ENCODE data around the gene RRBP1.

Gene RRBP1

DNA sequence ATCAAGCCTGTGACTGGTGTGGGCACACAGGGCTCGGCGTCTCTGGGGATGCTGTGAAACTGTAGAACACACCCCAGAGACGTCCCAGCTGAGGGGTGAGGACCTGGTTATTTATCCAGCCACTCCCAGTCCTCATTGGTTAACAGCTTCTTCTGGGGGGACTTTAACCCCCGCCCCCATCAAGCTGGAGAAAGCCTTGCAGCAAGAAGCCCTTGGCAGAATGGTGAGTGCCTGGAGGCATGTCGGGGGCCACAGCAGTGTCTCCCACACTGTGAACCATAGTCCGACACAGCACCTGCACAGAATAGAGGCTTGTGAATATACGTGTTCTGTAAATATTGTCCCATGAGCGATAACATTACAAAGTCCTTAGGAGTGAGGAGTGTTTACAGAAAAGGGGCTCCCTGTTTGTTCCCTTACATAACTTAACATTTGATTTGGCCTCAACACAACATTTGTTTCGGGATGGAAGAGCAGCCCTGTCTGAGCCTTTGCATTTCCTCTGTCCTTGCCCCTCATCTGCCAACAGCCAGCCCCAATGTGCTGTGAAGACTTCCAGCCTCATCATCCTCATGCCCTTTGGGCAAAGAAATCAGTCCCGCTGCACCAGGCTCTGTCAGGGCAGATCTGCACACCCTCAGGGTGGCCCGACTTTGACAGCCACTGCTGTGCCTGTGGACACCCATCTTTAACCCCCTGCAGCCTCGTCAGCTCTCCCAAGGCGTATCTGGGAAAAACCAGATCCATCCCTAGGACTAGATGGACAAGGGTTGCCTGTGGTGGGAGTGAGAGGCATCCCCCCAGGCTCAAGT, 2.2 kb upstream of the RRBP1 start:
- TF ChIP-seq, protein P1, sequence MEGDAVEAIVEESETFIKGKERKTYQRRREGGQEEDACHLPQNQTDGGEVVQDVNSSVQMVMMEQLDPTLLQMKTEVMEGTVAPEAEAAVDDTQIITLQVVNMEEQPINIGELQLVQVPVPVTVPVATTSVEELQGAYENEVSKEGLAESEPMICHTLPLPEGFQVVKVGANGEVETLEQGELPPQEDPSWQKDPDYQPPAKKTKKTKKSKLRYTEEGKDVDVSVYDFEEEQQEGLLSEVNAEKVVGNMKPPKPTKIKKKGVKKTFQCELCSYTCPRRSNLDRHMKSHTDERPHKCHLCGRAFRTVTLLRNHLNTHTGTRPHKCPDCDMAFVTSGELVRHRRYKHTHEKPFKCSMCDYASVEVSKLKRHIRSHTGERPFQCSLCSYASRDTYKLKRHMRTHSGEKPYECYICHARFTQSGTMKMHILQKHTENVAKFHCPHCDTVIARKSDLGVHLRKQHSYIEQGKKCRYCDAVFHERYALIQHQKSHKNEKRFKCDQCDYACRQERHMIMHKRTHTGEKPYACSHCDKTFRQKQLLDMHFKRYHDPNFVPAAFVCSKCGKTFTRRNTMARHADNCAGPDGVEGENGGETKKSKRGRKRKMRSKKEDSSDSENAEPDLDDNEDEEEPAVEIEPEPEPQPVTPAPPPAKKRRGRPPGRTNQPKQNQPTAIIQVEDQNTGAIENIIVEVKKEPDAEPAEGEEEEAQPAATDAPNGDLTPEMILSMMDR (IDR thresholded peaks at IDR 0.05): no peak

DNA sequence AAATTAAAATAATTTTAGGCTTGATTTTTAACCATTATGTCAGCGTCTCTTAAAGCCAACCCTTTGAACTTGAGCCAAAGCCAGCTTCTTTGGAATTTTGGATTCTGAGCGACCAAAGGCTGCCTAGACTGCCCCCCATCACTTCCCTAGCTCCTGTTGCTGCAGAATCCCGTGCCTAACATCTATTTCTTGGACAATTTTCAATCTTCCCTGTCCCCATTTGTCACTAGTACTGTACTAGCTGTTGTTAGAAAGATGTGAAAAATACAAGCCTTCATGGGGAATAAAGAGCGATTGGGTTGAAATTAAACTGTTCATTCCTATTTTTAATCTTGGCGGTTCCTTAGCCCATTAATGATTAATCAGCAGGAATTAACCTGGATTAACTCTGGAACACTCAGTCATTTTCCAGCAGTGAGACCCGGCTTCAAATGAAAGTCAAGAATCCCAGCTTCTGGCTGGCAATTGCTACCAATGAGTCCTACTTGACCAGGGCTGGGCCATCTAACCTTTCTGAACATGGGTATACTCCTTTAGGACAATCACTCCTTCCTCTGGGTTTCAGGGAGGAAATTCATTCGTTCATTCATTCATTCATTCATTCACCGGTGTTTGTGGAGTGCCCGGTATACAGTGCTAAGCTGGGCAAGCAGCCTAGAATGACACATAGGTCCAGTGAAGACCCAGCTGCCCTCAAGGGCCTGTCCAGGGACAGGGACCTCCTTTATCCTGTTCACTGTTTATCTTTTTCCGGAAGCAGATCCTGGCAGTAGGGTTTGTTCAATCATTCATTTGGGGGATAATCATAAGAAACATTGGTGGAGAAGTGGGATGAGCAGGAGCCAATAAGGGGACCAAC, 1.4 kb upstream of the RRBP1 start:
- TF ChIP-seq, protein P1 (IDR thresholded peaks at IDR 0.05): no peak

DNA sequence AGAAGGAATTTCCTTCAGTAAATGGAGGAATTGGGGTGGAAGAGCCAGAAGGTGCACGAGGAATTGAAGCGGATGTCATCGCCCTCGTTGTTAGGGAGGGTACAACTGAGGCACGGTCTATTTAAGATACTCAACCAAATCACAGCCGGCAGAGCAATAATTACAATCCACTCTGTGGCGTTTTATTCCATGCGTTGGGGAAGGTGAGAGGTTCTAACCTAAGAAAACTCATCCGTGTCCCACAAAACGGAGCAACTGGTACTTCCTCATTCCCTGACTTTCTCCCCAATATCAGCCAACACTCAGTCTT, 802 bp upstream of the RRBP1 start:
- TF ChIP-seq, protein P1 (IDR thresholded peaks at IDR 0.05): no peak

DNA sequence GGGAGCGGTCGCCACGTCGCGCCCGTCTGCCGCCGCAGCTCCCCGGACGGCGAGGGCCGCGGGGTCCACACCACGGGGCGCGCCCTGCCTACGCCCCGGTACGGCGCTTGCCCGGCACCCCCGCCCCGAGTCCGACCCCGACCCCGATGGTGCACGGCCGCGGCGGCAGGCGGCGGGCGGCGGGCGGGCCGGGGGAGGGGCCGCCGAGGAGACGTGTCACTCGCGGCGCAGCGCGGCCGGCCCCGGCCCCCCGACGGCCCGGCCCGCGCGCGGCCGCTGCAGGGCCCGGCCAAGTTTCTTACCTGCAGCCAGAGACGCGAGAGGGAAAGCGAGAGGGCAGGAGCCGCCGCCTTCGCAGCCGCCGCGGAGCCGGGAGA, 328 bp downstream of the RRBP1 start:
- TF ChIP-seq, protein P1 (IDR thresholded peaks at IDR 0.05): no peak

DNA sequence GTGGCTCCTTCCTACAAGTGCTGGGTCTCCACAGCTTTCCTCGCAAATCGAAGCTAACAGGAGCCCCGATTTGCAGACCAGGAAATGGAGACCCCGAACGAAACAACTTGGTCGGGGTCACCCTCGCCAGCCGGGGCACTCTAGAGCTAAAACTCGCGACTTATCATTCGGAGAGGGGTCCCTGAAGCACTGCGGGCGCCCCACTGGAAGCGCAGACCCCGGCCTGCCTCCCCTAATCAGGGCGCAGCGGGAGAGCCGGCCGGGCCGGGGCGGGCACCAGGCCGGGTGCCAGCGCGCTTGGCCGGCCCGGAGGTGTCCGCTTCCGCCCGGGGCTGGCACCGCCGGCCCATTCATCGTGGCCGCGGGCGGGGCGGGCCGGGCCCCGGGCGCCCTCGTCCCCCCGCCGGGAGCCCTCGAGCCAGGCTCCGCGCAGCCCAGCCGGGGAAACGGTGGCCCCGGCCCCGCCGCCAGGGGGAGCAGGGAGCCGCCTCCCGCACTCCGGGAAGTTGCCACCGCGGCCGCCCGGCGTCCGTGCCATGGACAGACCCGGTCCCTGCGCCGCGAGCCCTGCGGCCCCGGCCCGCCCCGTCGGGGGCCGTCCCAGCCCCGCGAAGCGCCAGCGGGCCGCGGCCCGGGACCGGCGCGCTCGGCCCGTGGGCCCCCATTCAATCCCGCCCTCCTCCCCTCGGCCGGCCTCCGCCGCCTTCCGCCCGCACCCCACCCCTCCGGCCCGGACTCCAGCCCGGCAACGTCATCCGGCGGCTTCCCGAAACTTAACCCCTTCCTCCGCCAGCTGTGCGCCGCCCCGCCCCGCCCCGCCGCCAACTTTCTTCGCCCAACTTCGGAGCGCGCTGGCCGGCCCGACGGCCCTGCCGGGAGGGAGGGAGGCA, 961 bp downstream of the RRBP1 start:
- TF ChIP-seq, protein P1 (IDR thresholded peaks at IDR 0.05): peak; percentile 66

DNA sequence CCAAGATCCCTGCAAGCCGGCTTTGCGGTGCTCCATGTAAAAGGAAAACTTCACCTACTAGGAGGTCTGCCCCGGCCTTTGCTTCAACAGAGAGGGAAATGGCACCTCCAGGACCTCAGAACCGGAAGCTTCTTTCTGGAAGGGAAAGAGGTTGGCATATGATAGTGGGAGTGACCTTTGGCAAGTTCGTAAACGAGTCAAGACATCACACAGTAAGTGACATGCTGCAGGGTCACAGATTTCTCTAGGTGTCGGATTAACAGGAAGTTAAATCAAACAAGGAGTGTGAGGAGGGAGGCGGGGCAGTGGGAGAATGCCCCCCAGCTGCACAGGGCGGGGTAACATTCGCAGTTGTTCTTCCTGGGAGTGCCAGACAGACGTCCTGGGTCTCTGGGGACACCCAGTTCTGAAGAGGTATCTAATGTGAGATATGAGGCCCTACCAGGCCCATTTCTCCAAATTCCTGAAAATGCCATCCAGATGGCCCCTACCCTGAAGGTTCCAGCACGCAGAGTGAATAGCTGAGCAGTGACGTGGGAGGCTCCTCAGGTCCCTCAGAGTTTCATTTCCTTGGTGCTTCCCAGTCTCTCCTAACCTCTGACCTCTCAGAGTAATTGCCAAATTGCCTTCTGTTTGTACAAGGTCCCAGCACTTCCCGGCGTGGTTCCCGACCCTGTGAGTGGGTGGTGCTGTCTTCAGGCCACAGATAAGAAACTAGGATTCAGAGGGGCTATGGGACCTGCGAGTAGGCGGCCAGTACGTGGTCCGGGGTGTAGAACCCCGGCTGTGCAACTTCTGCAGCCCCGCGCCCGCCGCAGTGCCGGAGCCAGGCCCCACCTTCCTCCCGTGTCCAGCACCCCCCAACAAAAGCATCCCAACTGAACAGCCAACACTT, 1.9 kb downstream of the RRBP1 start:
- TF ChIP-seq, protein P1 (IDR thresholded peaks at IDR 0.05): no peak
